ENCODE results near the gene RFWD3. TPM values are rescaled to one million over a fixed set of nuclear protein-coding genes. Genes with fewer than 3 reads are reported as not detected.

Gene RFWD3
- total RNA-seq, 1 experiment from 2014 or later, result 75.9 TPM

DNA sequence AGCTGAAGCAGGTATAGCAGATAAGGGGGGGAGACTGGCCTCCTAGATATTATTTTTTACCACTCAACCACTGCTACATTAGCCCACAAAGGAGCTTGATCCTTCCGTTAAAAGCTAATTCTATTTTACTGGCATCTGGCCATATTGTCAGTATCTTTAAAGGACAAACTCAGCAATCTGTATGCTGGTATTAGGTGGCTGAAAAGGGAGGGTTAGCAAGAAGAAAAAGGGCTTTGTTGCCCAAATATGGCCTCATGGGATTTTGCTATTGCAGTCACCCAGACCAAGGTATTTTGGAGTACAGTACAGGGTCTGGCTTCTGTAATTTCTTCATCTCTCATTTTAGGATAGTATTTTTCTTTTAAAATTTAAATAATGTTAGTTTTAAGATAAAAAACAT lies 14.4 kb downstream of the RFWD3 start:
- peaks cover 33% of the 10 kb centered on the region for H3K36me3 ChIP-seq (replicated peaks; ENCODE audit: control insufficient read depth, insufficient read depth, low read length)
- H3K27me3 ChIP-seq (ENCODE audit: control insufficient read depth, insufficient read depth, low read length), result no peaks in the 10 kb centered on the region
- H3K4me3 ChIP-seq (ENCODE audit: insufficient read depth, low read depth, low read length), result no peak overlapping the region

DNA sequence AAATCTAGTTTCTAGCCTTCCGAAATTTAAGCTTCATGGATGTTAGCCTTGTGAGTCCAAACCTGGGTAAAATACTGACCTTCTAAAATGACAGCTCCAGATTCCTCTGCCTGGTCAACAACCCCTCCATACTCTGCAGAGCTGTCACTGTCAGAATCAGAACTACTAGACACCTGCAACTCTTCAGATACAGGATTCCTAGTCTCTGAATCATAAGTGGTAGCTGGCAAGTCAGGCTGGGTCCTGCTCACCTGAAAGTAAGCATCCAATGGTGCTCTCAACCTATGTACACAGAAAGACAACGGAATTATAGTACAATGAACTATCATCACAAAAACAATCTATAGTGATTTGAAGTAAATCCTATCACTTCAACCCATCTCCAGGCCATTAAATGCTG lies 14.8 kb downstream of the RFWD3 start:
- Histone ChIP-seq H3K36me3 (replicated peaks; ENCODE audit: control insufficient read depth, insufficient read depth, low read length) (peaks cover 30% of the 10 kb centered on the region), H3K27me3 (ENCODE audit: control insufficient read depth, insufficient read depth, low read length) (no peaks in the 10 kb centered on the region), H3K4me3 (ENCODE audit: insufficient read depth, low read depth, low read length) (no peak overlapping the region)
- DNase-seq, result no peak

More for the DNA sequence above, 14.4 kb downstream of the RFWD3 start:
- no peak for DNase-seq

DNA sequence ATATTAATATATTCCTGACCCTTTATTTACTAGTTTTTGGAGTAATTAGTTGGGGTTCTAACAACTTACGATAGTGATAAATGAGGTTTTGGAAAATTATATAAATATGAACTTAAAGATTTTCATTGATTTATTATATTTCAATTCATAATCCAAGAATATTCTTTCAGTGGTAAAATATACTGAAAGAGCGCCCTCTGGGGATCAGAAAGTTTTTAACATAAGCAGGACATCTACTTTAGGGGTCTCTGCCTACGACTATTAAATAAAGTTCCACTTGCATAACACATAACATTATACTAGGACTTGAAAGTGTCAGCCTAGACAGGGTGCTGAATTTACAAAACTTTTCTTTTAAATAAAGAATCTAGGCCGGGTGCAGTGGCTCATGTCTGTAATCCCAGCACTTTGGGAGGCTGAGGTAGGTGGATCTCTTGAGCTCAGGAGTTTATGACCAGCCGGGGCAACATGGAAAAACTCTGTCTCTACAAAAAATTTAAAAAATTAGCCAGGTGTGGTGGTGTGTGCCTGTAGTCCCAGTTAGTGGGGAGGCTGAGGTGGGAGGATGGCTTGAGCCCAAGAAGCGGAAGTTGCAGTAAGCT lies 15.6 kb downstream of the RFWD3 start:
- peak; percentile 25 for DNase-seq
- H3K4me3 ChIP-seq (ENCODE audit: insufficient read depth, low read depth, low read length), result no peak overlapping the region
- no peaks in the 10 kb centered on the region for H3K27me3 ChIP-seq (ENCODE audit: control insufficient read depth, insufficient read depth, low read length)
- H3K36me3 ChIP-seq (replicated peaks; ENCODE audit: control insufficient read depth, insufficient read depth, low read length), result peaks cover 29% of the 10 kb centered on the region

DNA sequence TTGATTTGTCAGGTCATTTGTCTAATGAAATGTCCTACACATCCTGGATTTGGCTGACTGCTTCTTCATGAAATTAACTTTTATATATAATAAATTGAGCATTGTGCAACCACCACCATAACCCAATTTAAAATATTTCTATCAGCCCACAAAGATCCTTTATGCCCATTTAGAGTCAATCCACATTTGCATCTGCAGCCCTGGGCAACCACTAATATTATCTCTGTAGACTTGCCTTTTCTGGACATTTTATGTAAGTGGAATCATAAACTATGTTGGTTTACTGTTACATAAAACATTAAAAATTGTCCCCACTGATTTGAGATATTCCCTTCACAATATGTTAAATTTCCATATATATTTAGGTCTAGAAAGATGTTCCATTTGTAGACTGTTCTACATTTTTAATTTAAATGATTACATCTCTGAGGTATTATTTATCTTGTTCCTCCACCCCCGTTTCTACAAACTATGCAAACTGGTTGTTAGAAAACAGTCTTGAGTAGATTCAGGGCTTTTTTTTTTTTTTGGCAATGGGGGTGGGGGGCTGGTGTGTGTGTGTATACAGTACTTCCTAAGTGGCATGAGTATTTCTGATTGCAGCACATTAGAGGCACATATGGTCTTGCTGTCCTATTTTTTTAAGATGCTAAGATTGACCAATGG lies 16.7 kb downstream of the RFWD3 start:
- DNase-seq, result no peak
- Histone ChIP-seq H3K27me3 (ENCODE audit: control insufficient read depth, insufficient read depth, low read length) (no peaks in the 10 kb centered on the region), H3K4me3 (ENCODE audit: insufficient read depth, low read depth, low read length) (no peak overlapping the region), H3K36me3 (replicated peaks; ENCODE audit: control insufficient read depth, insufficient read depth, low read length) (peaks cover 33% of the 10 kb centered on the region)

DNA sequence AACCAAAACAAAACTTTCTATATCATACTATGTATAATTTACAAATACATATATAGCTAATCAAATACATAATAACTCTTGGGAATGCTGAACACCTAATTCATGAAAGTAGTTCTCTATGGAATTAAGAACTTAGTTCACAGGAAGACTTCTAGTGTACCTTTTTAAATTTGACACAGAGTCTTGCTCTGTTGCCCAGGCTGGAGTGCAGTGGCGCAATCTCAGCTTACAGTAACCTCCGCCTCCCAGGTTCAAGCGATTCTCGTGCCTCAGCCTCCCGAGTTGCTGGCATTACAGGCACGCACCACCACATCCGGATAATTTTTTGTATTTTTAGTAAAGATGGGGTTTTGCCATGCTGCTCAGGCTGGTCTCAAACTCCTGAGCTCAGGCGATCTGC lies 24.7 kb downstream of the RFWD3 start:
- H3K4me3 ChIP-seq (ENCODE audit: insufficient read depth, low read depth, low read length), result no peak overlapping the region
- H3K36me3 ChIP-seq (replicated peaks; ENCODE audit: control insufficient read depth, insufficient read depth, low read length), result peaks cover 30% of the 10 kb centered on the region
- DNase-seq, result no peak
- no peaks in the 10 kb centered on the region for H3K27me3 ChIP-seq (ENCODE audit: control insufficient read depth, insufficient read depth, low read length)

DNA sequence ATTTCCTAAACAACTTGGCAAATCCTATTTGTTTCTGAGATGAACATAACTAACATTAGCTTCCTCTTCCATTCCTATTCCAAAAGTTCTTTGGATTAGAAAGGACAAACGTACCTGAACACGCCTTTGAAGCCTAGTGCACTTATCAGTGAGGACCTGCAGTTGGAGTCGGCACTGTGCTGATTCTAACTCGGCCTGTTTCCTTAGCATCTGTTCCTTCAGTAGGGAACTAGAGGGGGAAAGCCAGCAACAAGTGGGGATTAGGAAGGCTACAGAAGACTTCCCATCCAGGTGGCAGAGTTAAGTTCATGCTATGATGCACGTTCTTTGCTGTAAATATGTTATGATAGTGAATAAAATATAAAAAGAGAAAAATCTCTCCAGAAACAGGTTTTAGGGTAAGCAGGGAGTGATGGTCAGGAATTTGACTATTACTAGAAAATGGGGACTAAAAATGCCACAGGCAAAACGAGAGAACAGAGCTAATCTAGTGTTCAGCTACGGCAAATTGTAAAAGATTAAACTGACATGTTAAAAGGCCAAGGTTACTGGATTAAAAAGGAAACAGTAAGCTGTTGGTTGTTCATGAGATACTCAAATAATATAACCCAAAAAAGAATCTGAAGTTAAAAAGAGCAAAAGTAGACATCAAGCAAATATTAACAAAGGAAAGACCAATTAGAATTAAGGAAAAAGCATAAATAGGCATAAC lies 28.8 kb downstream of the RFWD3 start:
- DNase-seq, result no peak
- H3K36me3 ChIP-seq (replicated peaks; ENCODE audit: control insufficient read depth, insufficient read depth, low read length), result peaks cover 27% of the 10 kb centered on the region

DNA sequence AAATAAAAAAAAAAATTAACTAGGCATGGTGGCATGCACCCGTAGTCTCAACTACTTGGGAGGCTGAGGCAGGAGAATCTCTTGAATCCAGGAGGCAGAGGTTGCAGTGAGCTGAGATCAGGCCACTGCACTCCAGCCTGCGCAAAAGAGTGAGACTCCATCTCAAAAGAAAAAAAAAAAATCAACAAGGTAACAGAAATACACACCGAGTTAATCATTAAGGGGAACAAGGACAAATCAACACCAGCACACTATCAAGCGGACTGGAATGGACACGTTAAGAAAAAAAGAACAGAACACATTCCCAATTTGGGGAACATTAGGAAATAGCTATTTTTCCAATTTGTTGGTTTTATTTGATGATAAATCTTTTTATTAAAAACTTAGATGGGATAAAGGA lies 31.4 kb downstream of the RFWD3 start:
- peaks cover 37% of the 10 kb centered on the region for H3K36me3 ChIP-seq (replicated peaks; ENCODE audit: control insufficient read depth, insufficient read depth, low read length)
- H3K27me3 ChIP-seq (ENCODE audit: control insufficient read depth, insufficient read depth, low read length), result no peaks in the 10 kb centered on the region
- no peak overlapping the region for H3K4me3 ChIP-seq (ENCODE audit: insufficient read depth, low read depth, low read length)
- no peak for DNase-seq

More for the DNA sequence above, 28.8 kb downstream of the RFWD3 start:
- Histone ChIP-seq H3K4me3 (ENCODE audit: insufficient read depth, low read depth, low read length) (no peak overlapping the region), H3K27me3 (ENCODE audit: control insufficient read depth, insufficient read depth, low read length) (no peaks in the 10 kb centered on the region)

DNA sequence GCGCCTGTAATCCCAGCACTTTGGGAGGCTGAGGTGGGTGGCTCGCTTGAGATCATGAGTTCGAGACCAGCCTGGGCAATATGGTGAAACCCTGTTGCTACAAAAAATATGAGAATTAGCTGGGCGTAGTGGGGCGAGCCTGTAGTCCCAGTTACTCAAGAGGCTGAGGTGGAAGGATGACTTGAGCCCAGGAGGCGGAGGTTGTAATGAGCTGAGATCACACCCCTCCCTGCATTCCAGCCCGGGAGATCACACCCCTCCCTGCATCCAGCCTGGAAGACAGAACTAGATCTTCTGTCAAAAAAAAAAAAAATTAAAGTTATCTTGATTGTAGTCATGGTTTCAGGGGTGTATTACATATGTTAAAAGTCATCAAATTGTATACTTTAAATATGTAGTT lies 33.0 kb downstream of the RFWD3 start:
- peaks cover 42% of the 10 kb centered on the region for H3K36me3 ChIP-seq (replicated peaks; ENCODE audit: control insufficient read depth, insufficient read depth, low read length)

DNA sequence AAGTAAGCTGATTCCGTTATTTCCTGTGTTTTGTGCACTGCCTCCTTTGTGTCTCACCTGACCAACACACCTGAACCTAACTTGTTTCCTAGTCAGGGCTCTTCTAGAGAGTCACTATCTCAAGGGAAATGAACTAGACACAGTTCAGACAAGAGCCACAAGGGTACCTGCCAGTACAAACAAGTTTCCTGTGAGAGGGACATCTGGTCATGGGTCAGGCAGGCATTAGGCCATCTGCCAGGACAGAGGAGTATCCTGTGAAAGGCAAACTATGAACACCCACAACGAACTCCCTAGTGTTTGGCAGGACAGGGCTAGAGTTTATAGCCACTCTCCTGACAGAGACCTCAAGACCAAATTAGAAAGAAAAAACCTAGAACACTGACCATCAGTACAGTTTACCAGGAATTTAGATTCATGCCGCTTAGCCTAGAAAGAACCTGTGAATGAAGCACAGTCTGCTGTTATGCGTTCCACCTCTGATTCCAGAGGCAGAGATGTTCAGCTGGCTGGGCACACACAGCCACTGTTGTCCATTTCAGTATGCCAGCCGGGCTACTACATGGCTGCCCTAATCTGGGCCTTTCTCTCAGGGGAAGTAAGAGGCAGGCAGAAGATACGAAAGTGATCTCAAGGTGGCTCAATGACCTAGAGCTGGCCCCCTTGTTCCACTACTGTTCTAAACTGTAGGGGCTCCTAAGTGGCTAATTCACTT lies 39.0 kb downstream of the RFWD3 start:
- Histone ChIP-seq H3K27me3 (ENCODE audit: control insufficient read depth, insufficient read depth, low read length) (no peaks in the 10 kb centered on the region), H3K36me3 (replicated peaks; ENCODE audit: control insufficient read depth, insufficient read depth, low read length) (peaks cover 59% of the 10 kb centered on the region), H3K4me3 (ENCODE audit: insufficient read depth, low read depth, low read length) (no peak overlapping the region)
- DNase-seq, result no peak

More for the DNA sequence above, 33.0 kb downstream of the RFWD3 start:
- no peaks in the 10 kb centered on the region for H3K27me3 ChIP-seq (ENCODE audit: control insufficient read depth, insufficient read depth, low read length)
- no peak for DNase-seq
- H3K4me3 ChIP-seq (ENCODE audit: insufficient read depth, low read depth, low read length), result no peak overlapping the region

DNA sequence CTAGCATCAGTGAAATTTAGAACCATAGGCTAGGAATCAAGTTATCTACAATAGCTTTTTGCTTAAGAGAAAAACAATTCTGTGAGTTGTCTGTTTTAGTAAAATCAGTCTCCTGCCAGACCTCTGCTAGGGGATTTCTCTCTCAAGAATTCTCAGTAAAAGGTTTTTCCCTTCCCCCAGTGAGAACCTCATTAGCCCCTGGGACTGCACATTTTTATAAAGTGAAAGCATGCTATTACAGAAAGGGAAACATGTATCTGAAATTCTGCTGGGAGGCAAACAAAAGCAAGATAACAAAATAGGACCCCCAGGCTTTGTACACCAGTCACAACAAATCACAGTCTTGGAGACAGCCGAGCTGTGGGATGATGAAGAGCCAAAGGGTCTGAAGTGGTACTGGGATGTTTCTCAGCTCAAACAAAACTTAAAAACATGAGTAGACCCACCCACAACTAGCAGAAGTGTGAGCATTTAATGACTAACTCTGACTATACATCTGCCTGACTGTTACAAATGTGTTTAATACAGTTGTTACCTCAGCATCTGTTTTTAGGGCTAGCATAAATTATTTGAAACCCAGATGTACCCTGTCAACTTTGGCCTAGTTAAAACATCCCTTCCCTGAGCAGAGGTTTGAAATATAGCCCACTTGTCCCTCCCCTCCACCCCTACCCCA lies 39.8 kb downstream of the RFWD3 start:
- Histone ChIP-seq H3K4me3 (ENCODE audit: insufficient read depth, low read depth, low read length) (no peak overlapping the region), H3K27me3 (ENCODE audit: control insufficient read depth, insufficient read depth, low read length) (no peaks in the 10 kb centered on the region), H3K36me3 (replicated peaks; ENCODE audit: control insufficient read depth, insufficient read depth, low read length) (peaks cover 57% of the 10 kb centered on the region)
- DNase-seq, result no peak

DNA sequence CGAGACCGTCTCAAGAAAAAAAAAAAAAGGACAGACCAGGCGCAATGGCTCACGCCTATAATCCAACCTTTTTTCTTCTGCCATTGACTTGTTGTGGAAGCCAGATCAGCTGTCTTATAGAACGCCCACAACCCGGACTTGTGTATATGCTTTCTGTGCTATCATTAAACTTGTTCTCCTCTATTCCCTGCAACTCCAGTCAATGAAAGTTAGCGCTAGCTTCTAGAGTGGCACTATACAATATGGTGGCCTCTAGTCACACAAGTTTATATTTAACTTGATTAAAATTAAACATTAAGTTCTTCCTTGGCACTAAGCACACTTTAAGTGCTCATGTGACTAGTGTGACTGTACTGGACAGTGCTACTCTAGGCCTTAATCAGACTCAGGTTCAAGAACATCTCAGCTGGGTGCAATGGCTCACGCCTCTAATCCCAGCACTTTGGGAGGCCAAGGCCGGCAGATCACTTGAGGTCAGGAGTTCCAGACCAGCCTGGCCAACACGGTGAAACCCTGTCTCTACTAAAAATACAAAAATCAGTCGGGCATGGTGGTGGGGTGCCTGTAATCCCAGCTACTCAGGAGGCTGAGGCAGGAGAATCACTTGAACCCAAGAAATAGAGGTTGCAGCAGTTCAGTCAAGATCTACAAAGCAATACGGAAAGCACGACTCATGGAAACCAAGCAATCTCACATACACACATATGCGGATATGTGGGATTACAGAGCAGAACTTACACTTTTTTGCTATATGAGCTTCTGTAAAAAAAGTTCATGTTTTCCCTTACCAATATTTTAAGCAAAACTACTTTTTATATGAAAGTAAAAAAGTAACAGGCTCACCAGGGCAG lies 41.0 kb downstream of the RFWD3 start:
- Histone ChIP-seq H3K27me3 (ENCODE audit: control insufficient read depth, insufficient read depth, low read length) (no peaks in the 10 kb centered on the region), H3K4me3 (ENCODE audit: insufficient read depth, low read depth, low read length) (no peak overlapping the region), H3K36me3 (replicated peaks; ENCODE audit: control insufficient read depth, insufficient read depth, low read length) (peaks cover 54% of the 10 kb centered on the region)
- DNase-seq, result no peak

DNA sequence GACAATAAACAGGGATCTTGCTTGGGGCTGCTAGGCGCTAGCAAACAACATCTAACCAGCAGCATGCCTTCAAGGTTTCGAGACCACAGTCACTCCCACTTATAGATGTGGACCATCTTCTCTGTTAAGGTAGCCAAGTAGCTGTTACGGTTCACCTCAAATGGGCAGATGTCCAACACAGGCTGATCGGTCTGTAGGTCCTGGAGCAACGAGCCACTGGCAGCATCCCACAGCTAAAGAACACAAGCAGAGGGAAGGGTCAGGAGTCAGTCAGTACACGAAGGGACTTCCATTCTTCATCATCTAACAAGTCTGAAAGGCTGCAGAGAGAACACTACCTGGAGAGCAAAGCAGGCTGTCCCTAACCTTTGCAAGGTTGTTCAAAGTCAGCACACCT lies 42.8 kb downstream of the RFWD3 start:
- H3K36me3 ChIP-seq (replicated peaks; ENCODE audit: control insufficient read depth, insufficient read depth, low read length), result peaks cover 42% of the 10 kb centered on the region
- no peak for DNase-seq
- H3K27me3 ChIP-seq (ENCODE audit: control insufficient read depth, insufficient read depth, low read length), result no peaks in the 10 kb centered on the region
- no peak overlapping the region for H3K4me3 ChIP-seq (ENCODE audit: insufficient read depth, low read depth, low read length)

DNA sequence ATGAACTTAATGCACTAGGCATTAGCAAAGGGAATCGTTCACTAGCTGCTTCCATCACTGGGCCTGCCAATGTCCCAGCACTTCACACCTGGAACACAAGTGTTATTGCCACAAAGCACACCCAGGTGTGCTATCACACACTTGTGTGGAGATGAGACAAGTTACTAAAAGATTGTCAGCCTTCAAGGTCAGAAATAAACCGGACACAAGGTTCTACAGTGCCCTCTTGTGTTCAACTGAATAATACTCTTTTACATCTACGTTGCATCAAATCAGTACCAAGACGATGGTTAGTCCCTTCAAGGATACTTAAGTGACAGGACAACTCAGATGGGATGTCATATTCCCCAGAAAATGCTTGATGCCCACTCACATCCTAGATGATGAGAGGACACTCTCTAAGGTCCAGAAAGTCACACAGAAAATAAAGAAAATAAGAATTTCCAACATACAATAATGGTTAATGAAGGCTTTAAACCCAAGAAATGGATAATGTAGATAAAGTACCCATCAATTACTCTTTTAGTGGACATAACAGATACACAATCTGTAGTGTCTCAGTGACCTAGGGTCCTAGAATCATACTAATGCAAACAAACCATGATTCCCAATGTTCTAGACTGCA lies 43.4 kb downstream of the RFWD3 start:
- peaks cover 40% of the 10 kb centered on the region for H3K36me3 ChIP-seq (replicated peaks; ENCODE audit: control insufficient read depth, insufficient read depth, low read length)
- peak; percentile 58 for DNase-seq
- H3K27me3 ChIP-seq (ENCODE audit: control insufficient read depth, insufficient read depth, low read length), result no peaks in the 10 kb centered on the region
- no peak overlapping the region for H3K4me3 ChIP-seq (ENCODE audit: insufficient read depth, low read depth, low read length)

All from H7 (cell line).